Ureter (tissue), 1 donor: ENCODE data around the gene SMARCB1. TPM values are rescaled to one million over a fixed set of nuclear protein-coding genes. Genes with fewer than 3 reads are reported as not detected.

Experiments
- DNase-seq: peaks from one replicate; pipeline ENCODE4 v3.0.0-alpha.2; 2020; ENCODE audit warnings: low spot score
- total RNA-seq: library from RNA; stranded (reverse); gene quantifications from one replicate; pipeline ENCODE4 v1.2.4, GENCODE V29; 2023
- donor health status: DM: yes; HTN: yes; CAD: no.

The SMARCB1 gene
- total RNA-seq, 1 donor from 2014 or later: 74.0 TPM

- no peak for DNase-seq
Measured at GRCh38 chr22:23803001-23803819, 16.4 kb downstream of the SMARCB1 start.

DNA sequence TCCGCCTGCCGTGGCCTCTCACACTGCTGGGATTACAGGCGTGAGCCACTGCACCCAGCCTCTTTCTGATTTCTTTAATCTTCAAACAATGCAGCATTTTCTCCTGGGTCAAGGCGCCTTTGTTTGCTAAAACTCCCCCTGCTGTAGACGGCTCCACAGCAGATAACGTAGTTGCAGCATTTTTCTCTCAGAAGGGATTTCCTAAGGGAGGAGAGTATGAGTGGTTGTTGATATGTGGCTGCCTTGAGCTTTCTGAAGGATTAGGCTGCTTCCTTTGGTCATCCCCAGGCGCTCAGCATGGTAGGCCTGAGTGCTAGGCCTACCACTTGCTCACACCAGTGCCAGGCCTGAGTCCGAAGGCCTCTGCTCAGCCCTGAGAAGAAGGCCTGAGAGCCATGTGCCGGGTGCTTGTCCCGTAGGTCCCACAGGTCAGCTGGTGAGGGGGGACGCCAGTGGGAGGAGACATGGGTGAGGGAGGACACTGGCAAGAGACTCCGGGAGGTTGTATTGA, 18.1 kb downstream of the SMARCB1 start:
- DNase-seq: no peak

GRCh38 chr22:23806837-23807236, 20.1 kb downstream of the SMARCB1 start:
- DNase-seq: no peak

DNA sequence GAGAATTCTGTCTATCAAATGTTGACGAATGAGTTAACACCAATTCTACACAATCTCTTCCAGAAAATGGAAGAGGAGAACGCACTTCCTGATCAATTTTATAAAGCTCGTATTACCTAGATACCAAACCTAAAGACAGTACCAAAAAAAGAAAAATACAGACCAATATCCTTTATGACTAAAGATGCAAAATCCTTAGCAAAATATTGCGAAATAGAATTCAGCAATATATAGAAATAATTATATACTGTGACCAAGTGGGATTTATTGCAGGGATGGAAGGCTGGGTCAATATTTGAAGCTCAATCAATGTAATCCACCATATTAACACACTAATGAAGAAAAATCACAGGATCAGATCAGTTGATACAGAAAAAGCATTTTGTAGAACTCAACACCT, 25.6 kb downstream of the SMARCB1 start:
- no peak for DNase-seq

DNA sequence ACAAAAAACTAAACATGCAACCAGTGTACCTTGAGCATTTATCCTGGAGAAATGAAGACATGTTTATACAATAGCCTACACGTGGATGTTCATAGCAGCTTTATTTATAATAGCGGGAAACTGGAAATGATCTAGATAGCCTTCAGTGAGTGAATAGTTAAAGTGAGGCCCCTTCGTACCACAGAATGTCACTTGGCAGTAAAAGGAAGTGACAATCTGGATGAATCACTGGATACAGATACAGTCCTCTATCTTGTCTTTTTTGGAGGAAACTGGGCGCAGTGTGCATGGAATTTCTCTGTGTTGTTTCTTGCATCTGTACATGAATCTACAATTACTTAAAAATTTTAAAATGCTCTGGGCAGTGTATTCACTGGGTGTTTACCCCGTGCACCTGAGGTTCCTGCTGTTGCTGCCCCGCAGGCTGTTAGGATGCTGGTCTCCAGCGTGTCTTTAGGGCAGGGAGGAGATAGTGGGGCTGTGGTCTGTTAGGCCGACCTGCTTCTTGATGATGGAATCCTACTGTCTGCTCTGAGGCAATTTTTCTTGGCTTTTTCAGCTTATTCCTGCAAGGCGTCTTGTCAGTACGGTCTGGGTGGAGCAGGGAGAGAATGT, 28.9 kb downstream of the SMARCB1 start:
- no peak for DNase-seq

- DNase-seq: no peak
Measured at GRCh38 chr22:23816156-23816976, 29.6 kb downstream of the SMARCB1 start.

- DNase-seq: no peak
Measured at GRCh38 chr22:23817146-23817545, 30.4 kb downstream of the SMARCB1 start.

- no peak for DNase-seq
Measured at GRCh38 chr22:23818541-23818940, 31.8 kb downstream of the SMARCB1 start.

DNA sequence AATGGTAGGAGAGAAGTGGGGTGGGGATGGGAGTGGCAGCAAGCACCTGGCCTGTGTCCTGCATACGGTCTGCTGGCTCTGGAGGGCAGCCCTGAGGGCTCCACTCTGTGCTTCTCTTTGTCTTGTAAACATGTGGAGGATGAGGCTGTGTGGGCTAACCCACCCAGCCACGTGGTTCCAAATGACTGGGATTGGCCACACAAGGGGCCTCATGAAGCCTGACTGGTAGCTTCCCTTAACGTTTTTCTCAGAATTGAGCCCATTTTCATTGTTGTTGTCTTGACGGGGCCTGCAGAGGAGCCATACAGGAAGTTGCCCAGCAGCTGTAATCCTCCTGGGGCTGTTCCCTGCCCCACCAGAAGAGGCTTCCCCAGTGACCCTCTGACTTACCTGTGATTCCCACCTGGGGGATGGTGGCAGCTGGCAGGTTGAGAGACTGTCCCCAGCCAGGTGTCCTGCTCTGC, 34.0 kb downstream of the SMARCB1 start:
- no peak for DNase-seq

DNA sequence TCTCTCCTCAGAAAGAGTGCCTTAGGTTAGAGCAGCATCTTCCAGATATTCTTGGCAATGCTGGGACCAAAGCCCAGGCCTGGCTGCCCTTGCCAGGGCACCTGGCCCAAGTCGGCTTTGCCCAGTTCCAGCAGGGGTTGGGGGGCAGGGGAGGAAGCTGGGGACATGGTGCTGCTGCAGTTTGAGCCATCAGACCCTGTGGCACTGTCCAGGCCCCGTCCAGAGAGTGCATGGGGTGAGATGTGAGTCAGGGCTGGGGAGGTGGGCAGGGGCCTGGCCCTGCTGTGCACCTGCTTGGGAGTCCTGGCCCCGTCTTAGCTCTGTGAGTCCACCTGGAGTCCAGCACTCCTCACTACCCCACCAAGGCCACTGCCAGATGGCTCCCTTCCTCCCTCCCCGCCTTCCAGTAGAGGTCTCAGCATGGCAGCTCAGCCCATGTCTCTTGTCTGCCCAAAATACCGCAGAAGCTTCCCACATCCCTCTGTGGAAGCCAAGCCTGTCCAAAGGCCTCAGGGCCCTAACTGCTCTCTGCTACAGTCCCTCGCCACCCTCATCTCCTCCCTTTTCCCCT, 35.4 kb downstream of the SMARCB1 start:
- no peak for DNase-seq

- DNase-seq: no peak
Measured at GRCh38 chr22:23823331-23823791, 36.6 kb downstream of the SMARCB1 start.

DNA sequence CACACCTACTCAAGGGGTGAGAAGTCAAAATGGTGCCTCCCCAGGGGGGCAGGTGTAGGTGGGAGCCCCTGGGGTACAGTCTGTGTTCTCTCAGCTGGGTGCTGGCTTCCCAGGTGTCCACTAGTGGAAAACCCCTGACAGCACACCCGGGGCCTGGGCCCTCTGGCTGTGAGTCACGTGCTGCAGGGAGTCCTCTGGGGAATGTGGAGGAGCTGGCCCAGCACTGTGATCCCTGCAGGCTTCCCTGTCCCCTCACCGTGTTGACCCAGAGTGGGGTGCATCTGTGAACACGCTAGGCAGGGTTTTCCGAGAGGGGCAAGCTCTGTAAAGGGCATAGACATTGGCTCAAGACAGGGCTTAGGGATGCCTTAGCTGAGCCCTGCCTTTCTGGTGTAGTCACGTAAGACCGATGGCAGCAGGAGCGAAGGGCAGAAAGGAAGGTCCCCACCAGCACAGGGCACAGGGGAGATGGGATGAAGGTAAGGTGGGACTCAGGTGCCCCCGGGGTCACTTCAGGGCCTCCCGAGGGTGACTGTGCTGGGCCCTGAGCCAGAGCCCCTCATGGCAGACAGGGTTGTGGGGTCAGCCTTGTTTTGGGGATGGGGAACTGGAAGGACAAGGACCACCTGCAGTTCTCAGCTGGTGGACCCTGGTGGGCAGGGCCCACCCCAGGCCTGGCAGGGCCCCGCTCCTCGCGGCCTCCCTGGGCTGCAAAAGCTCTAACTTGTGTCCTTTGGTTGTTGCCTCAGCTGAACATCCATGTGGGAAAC, 37.9 kb downstream of the SMARCB1 start:
- DNase-seq: no peak

DNA sequence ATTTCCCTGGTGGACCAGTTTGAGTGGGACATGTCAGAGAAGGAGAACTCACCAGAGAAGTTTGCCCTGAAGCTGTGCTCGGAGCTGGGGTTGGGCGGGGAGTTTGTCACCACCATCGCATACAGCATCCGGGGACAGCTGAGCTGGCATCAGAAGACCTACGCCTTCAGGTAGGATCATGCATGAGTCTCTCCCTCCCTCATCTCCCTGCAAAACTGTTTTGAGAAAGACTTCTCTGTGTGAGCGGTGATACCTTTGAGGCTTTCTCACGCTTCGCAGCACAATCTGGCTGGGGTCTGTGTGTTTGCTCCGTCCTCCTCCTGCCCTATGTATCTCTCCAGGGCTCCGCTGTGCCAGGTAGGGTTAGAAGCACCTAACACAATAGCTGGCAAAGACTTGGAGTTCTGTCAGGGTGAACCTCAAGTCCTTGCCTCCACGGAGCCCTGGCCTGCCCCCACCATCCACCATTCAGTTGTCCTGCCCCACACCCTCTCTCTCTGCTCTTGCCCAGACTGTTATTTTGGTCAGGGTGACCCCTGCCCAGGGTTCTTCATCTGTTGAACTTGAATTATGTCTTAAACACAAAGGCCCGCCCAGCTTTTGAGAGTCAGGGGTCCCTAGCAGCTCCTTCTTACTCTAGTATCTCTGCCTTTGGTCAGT, 38.6 kb downstream of the SMARCB1 start:
- DNase-seq: no peak

GRCh38 chr22:23826510-23827350, 40.0 kb downstream of the SMARCB1 start:
- DNase-seq: no peak

DNA sequence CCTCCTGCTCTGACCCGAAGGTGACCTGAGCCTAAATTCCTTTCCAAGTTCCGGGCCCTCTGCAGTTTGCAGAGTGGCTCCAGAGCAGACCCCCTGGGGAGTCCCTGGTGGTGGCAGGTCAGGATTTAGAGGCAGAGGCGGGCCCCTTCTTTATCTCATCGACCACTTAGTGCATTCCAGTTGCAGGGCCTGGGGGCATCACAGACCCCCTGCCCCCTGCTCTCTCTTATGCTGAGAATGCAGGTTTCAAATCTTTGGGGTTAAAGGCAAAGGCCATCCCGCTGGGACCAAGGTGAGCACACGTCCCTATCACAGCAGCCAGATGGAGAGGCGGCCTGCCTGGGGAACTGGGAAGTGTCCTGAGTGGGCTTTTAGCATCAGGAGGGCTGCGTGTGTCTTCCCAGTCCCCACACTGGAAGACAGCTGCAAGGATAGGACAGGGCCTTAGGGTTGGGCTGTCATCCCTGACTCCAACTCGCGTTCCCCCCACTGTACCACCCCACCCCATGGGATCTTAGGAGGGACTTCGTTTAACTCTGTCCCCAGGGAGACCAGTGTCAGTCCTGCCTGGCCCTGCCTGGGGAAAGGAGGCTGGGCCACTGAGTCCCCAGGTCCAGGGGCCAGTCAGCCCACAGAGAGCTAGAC, 40.7 kb downstream of the SMARCB1 start:
- no peak for DNase-seq

DNA sequence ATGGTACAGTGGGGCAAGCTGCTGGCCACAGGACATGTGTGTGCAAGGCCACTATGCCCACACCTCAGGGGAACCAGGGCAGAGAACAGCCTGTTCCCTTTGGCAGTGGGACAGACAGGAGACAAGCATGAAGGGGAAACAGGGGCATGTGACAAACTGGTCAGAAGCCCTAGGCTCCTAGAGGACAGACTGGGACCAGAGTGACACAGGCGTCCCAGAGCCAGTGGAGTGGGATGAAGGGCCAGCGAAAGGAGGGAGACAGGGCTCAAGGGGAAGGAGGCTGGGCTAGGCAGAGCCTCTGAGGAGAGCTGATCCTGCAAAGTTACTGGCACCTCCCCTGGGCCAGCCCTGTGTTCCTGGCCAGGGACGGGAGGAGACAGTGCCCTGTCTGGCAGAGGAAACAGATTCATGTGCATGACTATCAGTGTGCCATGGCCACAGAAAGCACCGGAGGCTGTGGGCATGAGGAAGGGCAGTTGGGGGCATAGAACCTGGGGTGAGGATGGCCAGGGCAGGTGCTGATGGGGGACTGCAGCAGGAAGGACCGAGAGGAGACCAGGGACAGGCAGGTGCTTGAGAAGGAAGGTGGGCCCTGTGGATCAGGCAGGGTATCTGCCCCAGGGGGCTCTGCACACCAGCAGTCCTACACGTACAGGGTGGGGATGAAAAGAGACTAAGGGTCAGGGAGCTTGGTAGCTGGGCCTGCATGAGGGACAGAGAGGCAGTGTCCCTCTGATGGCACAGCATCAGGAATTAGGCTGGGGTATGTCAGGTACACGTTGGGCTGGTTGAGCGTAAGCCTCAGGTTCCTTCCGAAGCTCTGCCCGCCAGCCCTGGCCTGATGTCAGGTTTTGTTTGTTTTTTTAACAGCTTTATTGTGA, 42.3 kb downstream of the SMARCB1 start:
- DNase-seq: no peak

DNA sequence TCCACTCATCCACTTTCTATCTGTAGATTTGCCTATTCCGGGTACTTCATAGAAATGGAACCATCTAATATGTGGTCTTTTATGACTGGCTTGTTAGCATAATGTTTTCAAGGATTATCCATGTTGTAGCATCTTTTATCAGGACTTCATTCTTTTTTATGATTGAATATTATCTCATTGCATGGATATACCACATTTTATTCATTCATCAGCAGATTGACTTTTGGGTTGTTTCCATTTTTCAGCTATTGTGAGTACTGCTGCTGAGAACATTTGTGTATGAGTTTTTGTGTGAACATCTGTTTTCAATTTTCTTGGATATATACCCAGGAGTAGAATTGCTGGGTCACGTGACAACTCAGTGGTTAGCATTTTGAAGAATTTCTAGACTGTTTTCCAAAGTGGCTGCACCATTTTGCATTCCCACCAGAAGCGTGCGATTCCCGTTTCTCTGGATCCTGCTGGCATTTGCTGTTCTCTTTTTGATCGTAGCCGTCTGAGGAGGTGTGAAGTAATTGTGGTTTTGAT, 43.1 kb downstream of the SMARCB1 start:
- no peak for DNase-seq

GRCh38 chr22:23831261-23831660, 44.5 kb downstream of the SMARCB1 start:
- DNase-seq: no peak
